Neural progenitor cell (in vitro differentiated cells): Measurements from ENCODE around the gene SELENOM. TPM values are rescaled to one million over a fixed set of nuclear protein-coding genes. Genes with fewer than 3 reads are reported as not detected.
A peak's percentile ranks its signal among the peaks of the same experiment; 100 is the strongest.

ENCODE experiments used
- DNase-seq: peaks from one replicate; pipeline ENCODE4 v3.0.0-alpha.2; 2016; ENCODE audit warnings: low spot score
- H2AFZ ChIP-seq: fragments of 200-600 bp; sonication (generic); replicated peaks from 2 replicates; pipeline ENCODE4 v1.6.1; 2016; ENCODE audit warnings: antibody characterized with exemption
- H3F3A ChIP-seq: fragments of 200-600 bp; sonication (generic); 2 replicates; pipeline ENCODE4 v1.6.1; 2016; ENCODE audit warnings: antibody characterized with exemption, low read depth
- H3K27ac ChIP-seq: fragments of 200-600 bp; sonication (generic); 2 replicates; pipeline ENCODE4 v1.5.1; 2016; ENCODE audit warnings: mild to moderate bottlenecking
- H3K27me3 ChIP-seq: fragments of 200-600 bp; sonication (generic); 2 replicates; pipeline ENCODE4 v1.6.1; 2016; ENCODE audit warnings: mild to moderate bottlenecking, moderate library complexity
- H3K36me3 ChIP-seq: fragments of 200-600 bp; sonication (generic); 2 replicates; pipeline ENCODE4 v1.5.1; 2016
- H3K4me1 ChIP-seq: fragments of 200-600 bp; sonication (generic); 2 replicates; pipeline ENCODE4 v1.6.1; 2016; ENCODE audit warnings: mixed run types
- H3K4me2 ChIP-seq: fragments of 200-600 bp; sonication (generic); 2 replicates; pipeline ENCODE4 v1.6.1; 2016
- H3K4me3 ChIP-seq: fragments of 200-600 bp; sonication (generic); 2 replicates; pipeline ENCODE4 v1.5.1; 2016
- H3K79me2 ChIP-seq: fragments of 200-600 bp; sonication (generic); 2 replicates; pipeline ENCODE4 v1.6.1; 2016; ENCODE audit warnings: low read depth
- H3K9ac ChIP-seq: fragments of 200-600 bp; sonication (generic); 2 replicates; pipeline ENCODE4 v1.6.1; 2016
- H3K9me3 ChIP-seq: fragments of 200-600 bp; sonication (generic); 2 replicates; pipeline ENCODE4 v1.5.1; 2016; ENCODE audit warnings: low read depth
- H4K20me1 ChIP-seq: fragments of 200-600 bp; sonication (generic); 2 replicates; pipeline ENCODE4 v1.6.1; 2016; ENCODE audit warnings: low read depth
- H3K27ac Mint-ChIP-seq: 3 replicates; pipeline ENCODE4 v1.8.0; 2021; ENCODE audit warnings: mixed read lengths
- H3K27me3 Mint-ChIP-seq: 2 replicates; pipeline ENCODE4 v1.8.0; 2022; ENCODE audit warnings: low read depth, mild to moderate bottlenecking, inconsistent platforms, moderate library complexity, mixed read lengths; ENCODE audit not compliant: insufficient read depth
- H3K36me3 Mint-ChIP-seq: 3 replicates; pipeline ENCODE4 v1.8.0; 2021; ENCODE audit warnings: mixed read lengths
- H3K4me1 Mint-ChIP-seq: 3 replicates; pipeline ENCODE4 v1.8.0; 2021; ENCODE audit warnings: mixed read lengths
- H3K4me3 Mint-ChIP-seq: 3 replicates; pipeline ENCODE4 v1.8.0; 2021; ENCODE audit warnings: mild to moderate bottlenecking, moderate library complexity, mixed read lengths
- H3K9me3 Mint-ChIP-seq: 3 replicates; pipeline ENCODE4 v1.8.0; 2020; ENCODE audit warnings: mixed read lengths
- CTCF ChIP-seq: fragments of 200-600 bp; sonication (generic); IDR thresholded peaks from 2 replicates; pipeline ENCODE4 v1.5.1; 2017; ENCODE audit warnings: antibody characterized with exemption, mild to moderate bottlenecking
- EZH2 ChIP-seq: fragments of 200-600 bp; sonication (generic); IDR thresholded peaks from 2 replicates; pipeline ENCODE4 v1.6.1; 2017; ENCODE audit warnings: antibody characterized with exemption, mild to moderate bottlenecking, moderate library complexity
- EZH2phosphoT487 ChIP-seq: fragments of 200-600 bp; sonication (generic); IDR thresholded peaks from 2 replicates; pipeline ENCODE4 v1.6.1; 2017; ENCODE audit warnings: antibody characterized with exemption
- total RNA-seq: library from RNA; depleted of rRNA; stranded (reverse); fragments of >200 nt; gene quantifications from 2 replicates; pipeline ENCODE4 v1.2.3, GENCODE V29; 2015; ENCODE audit warnings: low replicate concordance

Gene SELENOM
- total RNA-seq, 1 donor from 2014 or later: 7.4 TPM

- Mint-ChIP-seq H3K9me3 (no peaks in the 10 kb centered on the region), H3K27ac (no peak overlapping the region), H3K4me3 (no peak overlapping the region), H3K36me3 (no peaks in the 10 kb centered on the region), H3K4me1 (peaks cover 9% of the 10 kb centered on the region), H3K27me3 (no peaks in the 10 kb centered on the region)
- H3K27me3 ChIP-seq: no peaks in the 10 kb centered on the region
- no peaks in the 10 kb centered on the region for H3F3A ChIP-seq
- TF ChIP-seq CTCF (no peak), EZH2phosphoT487 (no peak), EZH2 (no peak)
- no peak overlapping the region for H3K4me2 ChIP-seq
- no peak overlapping the region for H3K27ac ChIP-seq
- no peaks in the 10 kb centered on the region for H3K36me3 ChIP-seq
- no peaks in the 10 kb centered on the region for H4K20me1 ChIP-seq
- peaks cover 3% of the 10 kb centered on the region for H3K4me1 ChIP-seq
- no peaks in the 10 kb centered on the region for H3K9me3 ChIP-seq
- H3K4me3 ChIP-seq: no peak overlapping the region
- H3K9ac ChIP-seq: no peak overlapping the region
- H2AFZ ChIP-seq: no peak overlapping the region
- DNase-seq: no peak
- H3K79me2 ChIP-seq: no peaks in the 10 kb centered on the region
These were observed 18.3 kb upstream of the SELENOM start for GRCh38 chr22:31125521-31126117.

- no peaks in the 10 kb centered on the region for H3K36me3 Mint-ChIP-seq
- Histone ChIP-seq H2AFZ (no peak overlapping the region), H3K4me1 (peaks cover 3% of the 10 kb centered on the region), H3K27me3 (no peaks in the 10 kb centered on the region), H3K4me2 (no peak overlapping the region), H4K20me1 (no peaks in the 10 kb centered on the region), H3K9ac (no peak overlapping the region), H3K9me3 (no peaks in the 10 kb centered on the region), H3K36me3 (no peaks in the 10 kb centered on the region), H3K79me2 (no peaks in the 10 kb centered on the region), H3K4me3 (no peak overlapping the region), H3K27ac (no peak overlapping the region), H3F3A (no peaks in the 10 kb centered on the region)
- no peak for DNase-seq
- H3K4me3 Mint-ChIP-seq: no peak overlapping the region
- TF ChIP-seq EZH2 (no peak), CTCF (no peak), EZH2phosphoT487 (no peak)
- peaks cover 13% of the 10 kb centered on the region for H3K4me1 Mint-ChIP-seq
- H3K9me3 Mint-ChIP-seq: no peaks in the 10 kb centered on the region
- no peaks in the 10 kb centered on the region for H3K27me3 Mint-ChIP-seq
- peak overlapping the region; percentile 68 for H3K27ac Mint-ChIP-seq
These were observed 17.6 kb upstream of the SELENOM start for GRCh38 chr22:31124811-31125465.

DNA sequence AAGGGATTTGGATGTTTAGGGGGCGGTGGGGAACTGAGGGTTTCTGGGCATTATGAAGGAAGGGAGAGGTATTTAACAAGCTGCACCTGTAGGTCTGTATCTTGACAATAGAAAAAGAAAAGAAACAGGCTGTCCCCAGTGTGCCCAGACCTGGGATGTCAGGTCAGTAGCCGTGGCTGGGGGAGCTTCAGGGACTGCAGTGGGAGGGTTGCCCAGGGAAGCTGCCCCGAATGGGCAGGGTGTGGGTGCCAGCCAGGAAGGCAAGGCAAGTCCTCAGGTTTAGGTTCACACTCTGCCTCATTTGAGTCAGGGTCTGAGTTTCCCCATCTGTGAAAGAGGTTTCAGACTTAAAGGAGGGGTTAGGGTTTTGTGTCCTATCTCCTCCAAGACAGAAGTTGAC, 16.9 kb upstream of the SELENOM start:
- H3K79me2 ChIP-seq: no peaks in the 10 kb centered on the region
- DNase-seq: no peak
- peak overlapping the region; percentile 68 for H3K27ac Mint-ChIP-seq

More for the DNA sequence above, 16.9 kb upstream of the SELENOM start:
- Histone ChIP-seq H4K20me1 (no peaks in the 10 kb centered on the region), H3K36me3 (no peaks in the 10 kb centered on the region), H3K4me3 (no peak overlapping the region), H3K4me1 (peaks cover 3% of the 10 kb centered on the region), H3K27ac (no peak overlapping the region), H3K9ac (no peak overlapping the region), H2AFZ (no peak overlapping the region), H3K4me2 (no peak overlapping the region), H3F3A (no peaks in the 10 kb centered on the region), H3K9me3 (no peaks in the 10 kb centered on the region), H3K27me3 (no peaks in the 10 kb centered on the region)
- Mint-ChIP-seq H3K4me3 (no peak overlapping the region), H3K4me1 (peaks cover 13% of the 10 kb centered on the region), H3K9me3 (no peaks in the 10 kb centered on the region), H3K36me3 (no peaks in the 10 kb centered on the region), H3K27me3 (no peaks in the 10 kb centered on the region)
- TF ChIP-seq EZH2phosphoT487 (no peak), CTCF (no peak), EZH2 (no peak)
